Measurements from ENCODE around the gene ART1.

ART1 gene

GRCh38 chr11:3665336-3666022, 20.6 kb downstream of the ART1 start:
- no peaks in the 10 kb centered on the region for H3K9me3 ChIP-seq (ENCODE audit: control insufficient read depth, low read length)
- no peak overlapping the region for H3K27ac ChIP-seq (ENCODE audit: low read depth, low read length, severe bottlenecking)
- no peaks in the 10 kb centered on the region for H3K4me1 ChIP-seq (ENCODE audit: control insufficient read depth, insufficient read depth, low read length, poor library complexity, severe bottlenecking)
- no peak overlapping the region for H3K4me3 ChIP-seq (ENCODE audit: extremely low read depth, insufficient read depth, low read length, poor library complexity, severe bottlenecking)
- WGBS, 2 experiments (ENCODE audit: insufficient coverage in 2 of 2) = 95 to 96% methylated on average over 6 of the region's 6 CpGs
- H3K36me3 ChIP-seq (ENCODE audit: control insufficient read depth, insufficient read depth, low read length) = peaks cover 36% of the 10 kb centered on the region

DNA sequence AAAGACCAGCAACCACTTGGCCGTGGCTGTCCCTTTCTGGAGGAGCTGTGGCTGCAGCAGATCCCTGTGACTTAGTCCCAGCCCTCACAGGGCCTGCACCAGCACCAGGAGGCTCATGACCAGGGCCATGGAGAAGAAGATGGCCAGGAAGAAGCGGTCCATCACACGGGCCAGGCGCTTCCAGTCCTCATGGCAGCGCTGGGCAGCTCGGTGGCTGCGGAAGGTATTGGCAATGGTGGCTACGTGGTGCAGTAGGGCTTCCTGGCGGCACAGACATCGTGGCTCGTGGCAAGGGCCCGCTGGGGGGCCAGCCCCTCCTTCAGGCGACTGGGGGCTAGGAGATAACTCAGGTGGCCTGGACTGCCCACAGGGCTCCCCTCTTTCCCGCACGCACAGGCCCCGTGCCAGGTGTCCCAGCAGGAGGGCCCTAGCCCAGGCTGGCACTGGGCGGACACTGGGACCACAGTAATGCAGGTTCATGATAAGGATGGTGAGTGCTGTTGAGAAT, 21.1 kb downstream of the ART1 start:
- 92 to 96% methylated on average over 14 to 17 of the region's 17 CpGs for WGBS, 2 experiments (ENCODE audit: insufficient coverage in 2 of 2)

GRCh38 chr11:3667149-3668035, 22.5 kb downstream of the ART1 start:
- Histone ChIP-seq H3K9me3 (ENCODE audit: control insufficient read depth, low read length) (no peaks in the 10 kb centered on the region), H3K4me1 (ENCODE audit: control insufficient read depth, insufficient read depth, low read length, poor library complexity, severe bottlenecking) (no peaks in the 10 kb centered on the region), H3K27ac (ENCODE audit: low read depth, low read length, severe bottlenecking) (no peak overlapping the region), H3K4me3 (ENCODE audit: extremely low read depth, insufficient read depth, low read length, poor library complexity, severe bottlenecking) (no peak overlapping the region), H3K36me3 (ENCODE audit: control insufficient read depth, insufficient read depth, low read length) (peaks cover 54% of the 10 kb centered on the region)
- 97 to 98% methylated on average over 88 to 89 of the region's 89 CpGs for WGBS, 2 experiments (ENCODE audit: insufficient coverage in 2 of 2)

More for the DNA sequence above, 21.1 kb downstream of the ART1 start:
- peaks cover 42% of the 10 kb centered on the region for H3K36me3 ChIP-seq (ENCODE audit: control insufficient read depth, insufficient read depth, low read length)
- H3K4me1 ChIP-seq (ENCODE audit: control insufficient read depth, insufficient read depth, low read length, poor library complexity, severe bottlenecking) = no peaks in the 10 kb centered on the region
- no peak overlapping the region for H3K4me3 ChIP-seq (ENCODE audit: extremely low read depth, insufficient read depth, low read length, poor library complexity, severe bottlenecking)
- no peak overlapping the region for H3K27ac ChIP-seq (ENCODE audit: low read depth, low read length, severe bottlenecking)
- H3K9me3 ChIP-seq (ENCODE audit: control insufficient read depth, low read length) = no peaks in the 10 kb centered on the region

- H3K4me3 ChIP-seq (ENCODE audit: extremely low read depth, insufficient read depth, low read length, poor library complexity, severe bottlenecking) = no peak overlapping the region
- H3K9me3 ChIP-seq (ENCODE audit: control insufficient read depth, low read length) = no peaks in the 10 kb centered on the region
- WGBS, 2 experiments (ENCODE audit: insufficient coverage in 2 of 2) = 98 to 100% methylated on average over 4 to 6 of the region's 7 CpGs
- H3K36me3 ChIP-seq (ENCODE audit: control insufficient read depth, insufficient read depth, low read length) = peaks cover 67% of the 10 kb centered on the region
- no peaks in the 10 kb centered on the region for H3K4me1 ChIP-seq (ENCODE audit: control insufficient read depth, insufficient read depth, low read length, poor library complexity, severe bottlenecking)
- H3K27ac ChIP-seq (ENCODE audit: low read depth, low read length, severe bottlenecking) = no peak overlapping the region
Observed at GRCh38 chr11:3669128-3669527, 24.2 kb downstream of the ART1 start.

- peaks cover 68% of the 10 kb centered on the region for H3K36me3 ChIP-seq (ENCODE audit: control insufficient read depth, insufficient read depth, low read length)
- no peaks in the 10 kb centered on the region for H3K9me3 ChIP-seq (ENCODE audit: control insufficient read depth, low read length)
- no peak overlapping the region for H3K4me3 ChIP-seq (ENCODE audit: extremely low read depth, insufficient read depth, low read length, poor library complexity, severe bottlenecking)
- WGBS, 2 experiments (ENCODE audit: insufficient coverage in 2 of 2) = 85 to 93% methylated on average over 5 of the region's 5 CpGs
- H3K27ac ChIP-seq (ENCODE audit: low read depth, low read length, severe bottlenecking) = no peak overlapping the region
- H3K4me1 ChIP-seq (ENCODE audit: control insufficient read depth, insufficient read depth, low read length, poor library complexity, severe bottlenecking) = peaks cover 6% of the 10 kb centered on the region
Observed at GRCh38 chr11:3669742-3670183, 24.8 kb downstream of the ART1 start.

GRCh38 chr11:3671334-3672254, 26.7 kb downstream of the ART1 start, which contains the start of gene CHRNA10:
Gene CHRNA10, minus strand, starts transcription at chr11:3671384. Its CDS starts 72 bp downstream, at chr11:3671312.
- 81 to 86% methylated on average over 7 to 9 of the region's 9 CpGs for WGBS, 2 experiments (ENCODE audit: insufficient coverage in 2 of 2)
- no peak within 1 kb of the TSS for H3K4me3 ChIP-seq (ENCODE audit: extremely low read depth, insufficient read depth, low read length, poor library complexity, severe bottlenecking)
- no peak within 1 kb of the TSS for H3K27ac ChIP-seq (ENCODE audit: low read depth, low read length, severe bottlenecking)
- H3K9me3 ChIP-seq (ENCODE audit: control insufficient read depth, low read length) = no peaks in the 10 kb centered on the region
- H3K36me3 ChIP-seq (ENCODE audit: control insufficient read depth, insufficient read depth, low read length) = peaks cover 77% of the 10 kb centered on the region
- H3K4me1 ChIP-seq (ENCODE audit: control insufficient read depth, insufficient read depth, low read length, poor library complexity, severe bottlenecking) = peaks cover 6% of the 10 kb centered on the region

DNA sequence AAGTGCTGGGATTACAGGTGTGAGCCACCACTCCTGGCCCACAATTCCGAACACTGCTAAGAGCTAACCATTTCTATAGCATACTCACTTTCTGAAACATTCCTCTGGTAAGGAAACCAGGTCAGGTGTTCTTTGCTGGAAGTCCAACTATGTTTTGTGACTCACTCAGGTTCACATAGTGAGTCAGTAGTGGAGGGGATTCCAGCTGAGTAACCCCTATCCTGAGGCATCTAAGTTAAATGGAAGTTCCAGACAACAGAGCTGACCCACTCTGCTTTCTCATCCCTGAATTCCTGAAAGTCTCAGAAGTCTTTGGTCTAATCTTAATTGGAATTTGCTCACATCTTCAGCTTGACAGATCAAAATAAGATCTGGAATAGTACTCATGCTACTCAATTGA, 29.3 kb downstream of the ART1 start:
- Histone ChIP-seq H3K36me3 (ENCODE audit: control insufficient read depth, insufficient read depth, low read length) (peaks cover 91% of the 10 kb centered on the region), H3K4me3 (ENCODE audit: extremely low read depth, insufficient read depth, low read length, poor library complexity, severe bottlenecking) (no peak overlapping the region), H3K4me1 (ENCODE audit: control insufficient read depth, insufficient read depth, low read length, poor library complexity, severe bottlenecking) (peaks cover 6% of the 10 kb centered on the region), H3K9me3 (ENCODE audit: control insufficient read depth, low read length) (no peaks in the 10 kb centered on the region), H3K27ac (ENCODE audit: low read depth, low read length, severe bottlenecking) (peak overlapping the region; percentile 55)
- WGBS, 2 experiments (ENCODE audit: insufficient coverage in 2 of 2) = no CpG with 5 or more reads among the region's 1 CpG

GRCh38 chr11:3675971-3676370, 31.0 kb downstream of the ART1 start:
- no peak overlapping the region for H3K4me3 ChIP-seq (ENCODE audit: extremely low read depth, insufficient read depth, low read length, poor library complexity, severe bottlenecking)
- WGBS, 2 experiments (ENCODE audit: insufficient coverage in 2 of 2) = 95 to 98% methylated on average over 11 of the region's 11 CpGs
- peaks cover 93% of the 10 kb centered on the region for H3K36me3 ChIP-seq (ENCODE audit: control insufficient read depth, insufficient read depth, low read length)
- H3K27ac ChIP-seq (ENCODE audit: low read depth, low read length, severe bottlenecking) = no peak overlapping the region
- H3K4me1 ChIP-seq (ENCODE audit: control insufficient read depth, insufficient read depth, low read length, poor library complexity, severe bottlenecking) = peaks cover 6% of the 10 kb centered on the region
- no peaks in the 10 kb centered on the region for H3K9me3 ChIP-seq (ENCODE audit: control insufficient read depth, low read length)

DNA sequence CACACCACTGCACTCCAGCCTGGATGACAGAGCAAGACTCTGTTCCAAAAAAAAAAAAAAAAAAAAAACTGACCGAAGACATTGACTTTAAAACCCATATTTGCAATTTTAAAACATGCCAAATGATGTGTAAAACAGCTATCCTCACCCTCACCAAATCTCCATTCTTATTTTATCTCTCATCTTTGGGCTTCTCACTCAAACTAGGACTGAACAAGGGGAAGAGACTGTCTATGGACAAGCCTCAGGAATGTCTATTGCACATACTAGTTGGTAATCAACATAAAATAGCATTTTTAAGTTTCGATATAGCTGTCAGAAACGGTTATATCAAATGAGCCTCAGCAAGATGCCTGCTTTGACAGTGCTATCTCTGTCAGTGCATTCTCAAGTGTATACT, 34.1 kb downstream of the ART1 start:
- Histone ChIP-seq H3K4me3 (ENCODE audit: extremely low read depth, insufficient read depth, low read length, poor library complexity, severe bottlenecking) (no peak overlapping the region), H3K36me3 (ENCODE audit: control insufficient read depth, insufficient read depth, low read length) (peaks cover 97% of the 10 kb centered on the region), H3K4me1 (ENCODE audit: control insufficient read depth, insufficient read depth, low read length, poor library complexity, severe bottlenecking) (peaks cover 6% of the 10 kb centered on the region), H3K9me3 (ENCODE audit: control insufficient read depth, low read length) (no peaks in the 10 kb centered on the region), H3K27ac (ENCODE audit: low read depth, low read length, severe bottlenecking) (no peak overlapping the region)
- WGBS, 2 experiments (ENCODE audit: insufficient coverage in 2 of 2) = 89 to 100% methylated on average over 2 to 3 of the region's 3 CpGs

GRCh38 chr11:3683039-3683438, 38.1 kb downstream of the ART1 start:
- no peaks in the 10 kb centered on the region for H3K4me1 ChIP-seq (ENCODE audit: control insufficient read depth, insufficient read depth, low read length, poor library complexity, severe bottlenecking)
- H3K4me3 ChIP-seq (ENCODE audit: extremely low read depth, insufficient read depth, low read length, poor library complexity, severe bottlenecking) = no peak overlapping the region
- H3K36me3 ChIP-seq (ENCODE audit: control insufficient read depth, insufficient read depth, low read length) = peaks cover 98% of the 10 kb centered on the region
- 98 to 100% methylated on average over 6 to 9 of the region's 9 CpGs for WGBS, 2 experiments (ENCODE audit: insufficient coverage in 2 of 2)
- no peaks in the 10 kb centered on the region for H3K9me3 ChIP-seq (ENCODE audit: control insufficient read depth, low read length)
- H3K27ac ChIP-seq (ENCODE audit: low read depth, low read length, severe bottlenecking) = no peak overlapping the region
